Colonic mucosa (tissue), 4 donors: Measurements from ENCODE around the gene CABP4. TPM values are rescaled to one million over a fixed set of nuclear protein-coding genes. Genes with fewer than 3 reads are reported as not detected.

ENCODE experiments used
- DNase-seq: peaks from one replicate; pipeline ENCODE4 v3.0.0-alpha.2; 2020
- H3K27ac ChIP-seq: fragments of 200-600 bp; one replicate; pipeline ENCODE4 v1.8.0; 2021
- H3K27me3 ChIP-seq: fragments of 200-600 bp; one replicate; pipeline ENCODE4 v1.8.0; 2021
- H3K36me3 ChIP-seq: fragments of 200-600 bp; one replicate; pipeline ENCODE4 v1.8.0; 2021
- H3K4me1 ChIP-seq: fragments of 200-600 bp; one replicate; pipeline ENCODE4 v1.8.0; 2021; ENCODE audit warnings: mild to moderate bottlenecking
- H3K4me3 ChIP-seq: fragments of 200-600 bp; one replicate; pipeline ENCODE4 v1.8.0; 2021
- H3K9ac ChIP-seq, 2 donors: one replicate each; pipeline ENCODE4 v1.7.0; 2013; ENCODE audit warnings: control low read depth in 2 of 2, low read depth in 2 of 2, low read length in 2 of 2
- H3K9me3 ChIP-seq: fragments of 200-600 bp; one replicate; pipeline ENCODE4 v1.8.0; 2021
- intact Hi-C: fragments of 100-400 bp; cut with DNase I; formaldehyde crosslinking; loops from one replicate; pipeline ENCODE4 v1.14.1; 2022
- total RNA-seq, 2 donors: library from RNA; stranded (reverse); fragmentation: NEBNext Ultra II Directional in 1 of 2; extraction: Animal tissue kit (Norgen Biotek cat#: 25700) in 1 of 2; gene quantifications; one replicate each; pipeline ENCODE4 v1.2.1, GENCODE V29; 2021
- TF ChIP-seq, protein P1 (sequence below): fragments of 200-600 bp; IDR thresholded peaks from one replicate; pipeline ENCODE4 v1.8.0; 2022; ENCODE audit warnings: antibody characterized with exemption, mild to moderate bottlenecking
- donor health status: healthy.
- donor health status: DM: no; HTN: no; CAD: no.
- donor health status: DM: no; HTN: no; CAD: no.

The CABP4 gene
- total RNA-seq, 2 donors from 2014 or later: 0.20 to 0.53 TPM

DNA sequence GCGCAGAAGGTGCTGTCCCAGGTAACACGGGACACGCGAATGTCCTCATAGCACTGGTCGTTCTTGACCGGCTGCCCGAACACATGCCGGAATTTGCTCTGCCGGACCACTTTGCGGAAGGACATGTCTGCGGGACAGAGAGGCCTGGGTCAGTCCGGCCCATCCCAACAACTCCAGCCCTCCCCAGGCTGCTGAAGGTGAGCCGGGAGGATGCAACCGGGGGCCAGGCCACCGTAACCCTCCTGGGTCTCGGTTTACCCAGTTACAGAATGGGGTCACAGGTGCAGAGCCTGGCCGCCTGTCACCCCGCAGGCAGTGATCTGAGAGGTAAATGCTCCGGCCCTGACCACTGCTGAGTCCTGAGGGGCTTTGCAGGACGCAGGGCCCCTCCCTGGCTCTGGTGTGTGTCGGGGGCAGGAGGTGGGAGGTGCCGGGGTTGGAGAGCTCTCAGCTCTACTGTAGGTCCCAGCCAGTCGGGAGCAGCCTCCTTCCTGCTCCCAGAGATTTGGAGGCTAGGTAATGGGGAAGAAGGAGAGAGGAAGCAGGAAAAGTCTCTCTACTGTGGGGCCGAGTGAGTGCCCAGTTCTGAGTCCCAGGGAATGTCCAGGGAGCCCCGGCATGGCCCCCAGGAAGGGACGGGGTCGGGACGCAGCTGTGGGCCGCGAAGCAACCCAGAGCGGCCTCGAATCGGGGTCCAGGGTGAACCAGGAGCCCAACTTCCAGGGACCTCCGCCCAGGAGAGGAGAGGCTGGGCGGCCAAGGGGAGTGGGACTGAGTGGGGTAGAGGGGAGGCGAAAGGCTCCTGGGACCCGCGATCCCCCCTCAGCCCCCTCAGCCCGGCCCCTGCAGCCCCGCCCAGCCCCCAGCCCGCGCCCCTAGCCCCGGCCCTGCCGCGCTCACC, 12.4 kb upstream of the CABP4 start:
- Histone ChIP-seq H3K36me3 (no peaks in the 10 kb centered on the region), H3K4me1 (peaks cover 11% of the 10 kb centered on the region)
- no peak for DNase-seq

DNA sequence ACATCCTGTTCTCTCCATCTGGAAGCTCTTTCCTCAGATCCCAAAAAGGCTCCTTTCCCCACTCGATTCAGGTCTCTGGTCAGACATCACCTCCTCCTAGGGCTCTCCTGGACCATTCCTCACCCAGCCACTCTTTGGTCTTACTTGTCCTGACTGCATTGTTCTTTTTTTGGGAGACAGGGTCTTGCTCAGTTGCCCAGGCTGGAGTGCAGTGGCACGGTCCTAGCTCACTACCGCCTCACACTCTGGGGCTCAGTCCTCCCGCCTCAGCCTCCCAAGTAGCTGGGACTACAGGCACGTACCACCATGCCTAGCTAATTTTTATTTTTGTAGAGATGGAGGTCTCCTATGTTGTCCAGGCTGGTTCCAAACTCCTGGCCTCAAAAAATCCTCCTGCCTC, 9.6 kb upstream of the CABP4 start:
- Histone ChIP-seq H3K9me3 (no peaks in the 10 kb centered on the region), H3K4me1 (peaks cover 11% of the 10 kb centered on the region), H3K27ac (no peak overlapping the region), H3K36me3 (no peaks in the 10 kb centered on the region), H3K9ac (no peak overlapping the region), H3K27me3 (no peaks in the 10 kb centered on the region), H3K4me3 (no peak overlapping the region)
- TF ChIP-seq, protein P1, sequence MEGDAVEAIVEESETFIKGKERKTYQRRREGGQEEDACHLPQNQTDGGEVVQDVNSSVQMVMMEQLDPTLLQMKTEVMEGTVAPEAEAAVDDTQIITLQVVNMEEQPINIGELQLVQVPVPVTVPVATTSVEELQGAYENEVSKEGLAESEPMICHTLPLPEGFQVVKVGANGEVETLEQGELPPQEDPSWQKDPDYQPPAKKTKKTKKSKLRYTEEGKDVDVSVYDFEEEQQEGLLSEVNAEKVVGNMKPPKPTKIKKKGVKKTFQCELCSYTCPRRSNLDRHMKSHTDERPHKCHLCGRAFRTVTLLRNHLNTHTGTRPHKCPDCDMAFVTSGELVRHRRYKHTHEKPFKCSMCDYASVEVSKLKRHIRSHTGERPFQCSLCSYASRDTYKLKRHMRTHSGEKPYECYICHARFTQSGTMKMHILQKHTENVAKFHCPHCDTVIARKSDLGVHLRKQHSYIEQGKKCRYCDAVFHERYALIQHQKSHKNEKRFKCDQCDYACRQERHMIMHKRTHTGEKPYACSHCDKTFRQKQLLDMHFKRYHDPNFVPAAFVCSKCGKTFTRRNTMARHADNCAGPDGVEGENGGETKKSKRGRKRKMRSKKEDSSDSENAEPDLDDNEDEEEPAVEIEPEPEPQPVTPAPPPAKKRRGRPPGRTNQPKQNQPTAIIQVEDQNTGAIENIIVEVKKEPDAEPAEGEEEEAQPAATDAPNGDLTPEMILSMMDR: no peak
- intact Hi-C loops: no loop called here
- no peak for DNase-seq

More for the DNA sequence above, 12.4 kb upstream of the CABP4 start:
- H3K4me3 ChIP-seq: peak overlapping the region; percentile 98
- no peaks in the 10 kb centered on the region for H3K9me3 ChIP-seq
- H3K9ac ChIP-seq: peak overlapping the region; percentile 87 to 97
- H3K27me3 ChIP-seq: no peaks in the 10 kb centered on the region
- TF ChIP-seq, protein P1: no peak
- H3K27ac ChIP-seq: peak overlapping the region; percentile 93
- intact Hi-C loops: no loop called here

DNA sequence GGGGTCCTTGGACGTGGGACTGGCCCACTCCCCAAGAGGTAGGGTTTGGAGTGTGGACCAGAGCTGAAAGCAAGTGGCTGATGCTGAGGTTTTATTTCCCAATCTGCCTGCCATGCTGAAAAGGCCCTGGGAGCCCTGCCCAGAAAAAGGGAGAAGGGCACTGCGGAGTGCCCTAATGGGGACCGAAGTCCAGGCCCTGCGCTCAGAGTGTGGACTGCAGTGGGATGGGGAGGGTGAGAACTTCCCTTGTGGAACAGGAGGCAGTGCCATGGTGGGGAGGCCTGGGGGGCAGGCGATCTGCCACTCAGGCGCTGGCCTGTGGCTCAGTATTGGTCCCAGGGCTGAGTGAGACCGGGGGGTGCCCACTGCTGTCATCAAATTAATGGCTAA, 6.9 kb upstream of the CABP4 start:
- TF ChIP-seq, protein P1: no peak

DNA sequence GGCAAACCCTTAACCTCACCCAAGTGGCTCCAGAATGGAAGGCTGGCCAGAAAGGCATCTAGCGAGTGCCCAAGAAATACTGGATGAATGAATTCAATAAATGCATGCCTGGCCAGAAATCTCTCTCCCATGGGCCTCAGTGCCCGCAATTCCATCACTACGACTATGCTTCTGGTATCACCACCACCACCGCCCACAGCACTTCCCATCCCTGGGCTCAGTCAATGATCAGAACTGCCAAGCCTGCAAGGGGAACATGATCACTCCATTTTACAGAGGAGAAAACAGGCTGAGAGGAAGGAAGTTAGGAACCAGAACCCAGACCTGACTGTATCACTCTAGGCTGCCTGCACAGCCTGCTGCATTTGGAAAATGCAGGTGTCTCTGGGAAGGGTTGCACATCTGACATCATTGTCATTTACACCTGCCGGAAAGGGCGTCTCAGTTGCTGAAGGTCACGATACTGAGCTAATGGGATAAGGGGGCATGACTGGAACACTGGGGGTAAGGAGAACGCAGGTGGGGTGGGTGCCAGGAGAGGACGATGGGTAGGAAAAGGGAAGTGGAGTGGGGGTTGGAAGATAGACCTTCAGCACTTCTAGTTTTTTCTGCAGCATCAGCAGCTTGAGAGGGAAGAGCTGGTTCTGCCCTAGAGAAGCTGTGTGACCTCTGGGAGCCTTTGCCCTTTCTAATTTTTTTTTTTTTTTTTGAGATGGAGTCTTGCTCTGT, 5.9 kb upstream of the CABP4 start:
- Histone ChIP-seq H3K36me3 (no peaks in the 10 kb centered on the region), H3K27ac (no peak overlapping the region)
- intact Hi-C loops: no loop called here

More for the DNA sequence above, 6.9 kb upstream of the CABP4 start:
- no peak overlapping the region for H3K4me3 ChIP-seq
- H3K27me3 ChIP-seq: no peaks in the 10 kb centered on the region
- no peaks in the 10 kb centered on the region for H3K4me1 ChIP-seq
- no peak for DNase-seq
- no peak overlapping the region for H3K27ac ChIP-seq
- intact Hi-C loops: no loop called here
- H3K9ac ChIP-seq: no peak overlapping the region
- no peaks in the 10 kb centered on the region for H3K36me3 ChIP-seq
- no peaks in the 10 kb centered on the region for H3K9me3 ChIP-seq

More for the DNA sequence above, 5.9 kb upstream of the CABP4 start:
- Histone ChIP-seq H3K9me3 (no peaks in the 10 kb centered on the region), H3K4me1 (no peaks in the 10 kb centered on the region), H3K4me3 (no peak overlapping the region), H3K9ac (no peak overlapping the region), H3K27me3 (no peaks in the 10 kb centered on the region)
- no peak for DNase-seq
- TF ChIP-seq, protein P1: no peak
